Activated T-helper 1 cell treated with Interleukin-2 at 50 U/mL for 16 hours (primary cell): ENCODE measurements around the gene TRIM33.

Experiments
- DNase-seq: peaks from one replicate; pipeline ENCODE4 v3.0.0-alpha.2; 2020; ENCODE audit warnings: low read depth

Gene TRIM33

DNA sequence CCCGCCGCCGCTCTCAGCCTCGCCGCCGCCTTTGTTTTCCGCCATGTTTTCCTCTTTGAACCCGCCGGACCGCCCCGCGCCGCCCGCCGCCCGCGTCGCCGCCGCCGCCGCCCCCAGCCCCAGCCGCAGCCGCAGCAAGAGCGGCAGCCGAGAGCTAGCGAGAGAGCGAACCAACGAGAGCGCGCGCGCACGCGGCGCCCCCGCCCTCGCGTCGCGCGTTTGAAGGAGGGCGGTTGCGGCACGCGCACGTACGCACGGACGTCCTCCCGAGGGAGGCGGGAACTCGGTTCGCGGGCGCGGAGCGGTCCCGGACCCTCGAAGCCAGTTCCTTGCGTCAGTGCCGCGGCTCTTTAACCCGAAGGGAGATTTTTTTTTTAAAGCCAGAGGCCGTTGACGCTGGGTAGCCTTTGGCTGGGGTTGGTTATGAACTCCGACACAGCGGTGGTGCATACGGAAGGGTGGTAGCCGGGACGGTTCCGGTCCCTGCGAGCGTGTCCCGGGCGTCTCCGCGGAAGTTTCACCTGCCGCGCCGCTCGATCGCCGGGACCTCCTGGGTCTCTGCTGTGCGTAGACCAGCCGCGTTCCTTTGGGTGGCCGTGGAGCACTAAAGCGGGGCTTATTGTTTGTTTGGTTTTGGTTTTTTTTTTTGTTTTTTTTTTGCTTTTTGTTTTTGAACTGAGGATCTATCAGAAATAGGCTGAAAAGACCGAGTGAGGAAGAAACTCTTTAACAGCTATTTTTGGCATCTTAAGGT, at the start of gene TRIM33:
TRIM33 (minus strand) TSS at position 172 of the 754 bp plus-strand sequence; CDS start at position 45, 127 bp downstream.
- peak; percentile 91 for DNase-seq

DNA sequence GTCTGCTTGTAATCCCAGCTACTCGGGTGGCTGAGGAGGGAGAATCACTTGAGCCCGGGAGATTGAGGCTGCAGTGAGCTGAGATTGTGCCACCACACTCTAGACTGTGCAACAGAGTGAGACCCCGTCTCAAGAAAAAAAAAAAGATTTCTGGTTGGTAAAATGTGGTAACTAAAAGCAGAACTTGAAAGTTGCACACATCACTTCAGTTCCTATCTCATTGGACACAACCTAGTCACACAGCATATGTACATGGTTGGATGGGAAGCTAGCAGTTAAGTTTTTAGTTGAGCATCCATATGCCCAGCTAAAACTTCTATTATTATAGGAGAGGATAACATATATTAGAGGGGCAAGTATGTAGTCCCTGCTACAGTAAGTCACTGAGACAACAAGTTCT, 48.4 kb upstream of the TRIM33 start:
- no peak for DNase-seq

DNA sequence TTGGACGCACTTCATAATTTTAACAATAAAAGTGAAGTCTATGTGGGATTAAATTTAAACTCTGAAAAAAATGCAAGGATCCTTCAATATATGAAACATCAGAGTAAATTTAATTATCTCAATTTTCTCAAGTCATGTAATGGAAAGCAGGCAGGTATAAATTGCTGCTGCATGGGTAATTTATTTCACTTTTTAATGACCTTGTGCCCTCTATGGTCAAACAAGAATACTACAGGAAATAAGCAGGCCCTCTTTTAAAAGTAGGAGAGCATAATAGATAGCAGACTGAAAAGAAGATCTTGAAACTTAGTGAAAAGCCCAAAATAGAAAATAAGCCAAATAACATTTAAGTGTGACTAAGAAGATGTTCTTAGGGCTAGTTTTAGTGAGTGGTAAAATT, 47.5 kb upstream of the TRIM33 start:
- no peak for DNase-seq

DNA sequence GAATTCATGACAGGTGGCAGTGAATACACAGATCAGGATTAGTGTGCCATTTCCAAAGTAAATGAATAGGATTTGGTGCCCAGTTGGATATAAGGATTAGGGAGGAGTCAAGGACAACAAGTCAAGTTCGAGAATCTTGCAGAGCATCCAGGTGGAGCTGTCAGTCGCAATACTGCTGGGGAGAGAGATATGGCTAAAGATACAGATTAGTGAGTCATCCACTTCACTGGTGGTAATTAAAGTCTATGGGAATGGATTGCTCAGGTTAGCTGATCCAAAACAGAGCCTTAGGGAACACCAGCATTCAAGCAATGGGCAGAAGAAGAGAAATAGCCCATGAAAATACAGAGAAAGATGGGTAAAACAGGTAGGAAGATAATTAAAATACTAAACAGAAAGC, 43.6 kb upstream of the TRIM33 start:
- no peak for DNase-seq

DNA sequence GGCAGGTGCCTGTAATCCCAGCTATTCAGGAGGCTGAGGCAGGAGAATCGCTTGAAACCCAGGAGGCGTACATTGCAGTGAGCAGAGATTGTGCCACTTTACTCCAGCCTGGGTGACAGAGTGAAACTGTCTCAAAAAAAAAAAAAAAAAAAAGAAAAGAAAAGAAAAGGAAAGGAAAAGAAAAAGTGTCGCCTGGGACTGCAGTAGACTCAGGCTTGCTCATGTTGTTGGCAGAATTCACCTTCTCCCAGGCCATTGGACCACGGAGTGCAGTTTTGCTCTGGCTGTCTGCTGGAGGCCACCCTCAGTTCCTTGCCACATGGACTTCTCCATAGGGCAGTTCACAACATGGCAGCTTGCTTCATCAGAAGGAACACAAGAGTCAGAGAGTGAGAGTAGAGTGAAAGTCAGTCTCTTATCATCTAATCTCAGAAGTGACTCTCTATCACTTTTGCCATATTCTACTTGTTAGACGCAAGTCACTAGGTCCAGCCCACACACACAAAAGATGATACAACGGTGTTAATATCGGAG, 41.2 kb upstream of the TRIM33 start:
- DNase-seq = no peak

DNA sequence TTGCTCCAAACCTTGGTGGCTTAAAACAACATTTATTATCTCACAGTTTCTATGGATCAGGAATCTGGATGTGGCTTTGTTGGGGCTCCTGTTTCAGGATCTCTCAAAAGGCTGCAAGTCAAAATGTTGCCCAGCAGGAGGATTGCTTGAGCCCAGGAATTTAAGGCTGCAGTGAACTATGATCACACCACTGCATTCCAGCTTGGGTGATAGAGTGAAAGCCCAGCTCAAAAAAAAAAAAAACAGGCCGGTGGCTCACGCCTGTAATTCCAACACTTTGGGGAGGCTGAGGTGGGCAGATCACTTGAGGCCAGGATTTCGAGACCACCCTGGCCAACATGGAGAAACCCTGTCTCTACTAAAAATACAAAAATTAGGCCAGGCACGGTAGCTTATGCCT, 40.4 kb upstream of the TRIM33 start:
- DNase-seq = no peak

DNA sequence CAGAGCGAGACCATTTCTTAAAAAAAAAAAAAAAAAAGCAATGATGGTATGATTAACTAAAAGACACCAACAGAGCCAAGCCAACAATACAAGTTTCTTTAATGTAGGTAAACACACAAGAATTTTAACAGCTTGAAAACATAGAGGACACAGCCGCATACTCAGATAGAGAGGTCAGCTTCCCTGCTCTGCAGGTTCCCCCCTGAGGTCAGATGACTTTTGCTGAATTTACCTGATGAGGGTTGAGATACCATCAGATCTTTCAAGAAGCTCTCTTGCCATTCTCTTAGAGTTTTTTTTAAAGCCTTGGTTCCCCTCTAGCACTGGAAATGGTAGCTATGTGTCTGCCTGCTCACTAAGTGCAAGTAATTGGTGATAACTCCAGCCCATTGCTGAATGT, 39.3 kb upstream of the TRIM33 start:
- DNase-seq = no peak

DNA sequence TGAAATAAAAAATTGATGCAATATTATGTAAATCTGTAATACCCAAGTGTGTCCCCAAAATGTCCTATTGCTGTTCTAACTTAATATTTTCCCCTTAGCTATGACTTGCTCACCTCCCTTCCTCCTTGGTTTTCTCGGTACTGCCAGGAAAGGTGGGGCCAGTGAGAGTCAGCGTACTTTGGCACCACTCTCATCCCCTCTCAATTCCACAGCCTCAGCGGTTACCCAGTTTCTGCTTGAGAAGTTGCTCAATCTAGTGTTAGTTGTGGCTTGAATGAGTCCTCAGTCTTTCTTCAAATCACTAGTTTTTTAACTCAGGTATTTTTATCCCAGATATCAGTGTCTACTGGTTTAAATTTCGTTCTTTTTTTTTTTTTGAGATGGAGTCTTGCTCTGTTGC, 38.1 kb upstream of the TRIM33 start:
- DNase-seq = no peak

DNA sequence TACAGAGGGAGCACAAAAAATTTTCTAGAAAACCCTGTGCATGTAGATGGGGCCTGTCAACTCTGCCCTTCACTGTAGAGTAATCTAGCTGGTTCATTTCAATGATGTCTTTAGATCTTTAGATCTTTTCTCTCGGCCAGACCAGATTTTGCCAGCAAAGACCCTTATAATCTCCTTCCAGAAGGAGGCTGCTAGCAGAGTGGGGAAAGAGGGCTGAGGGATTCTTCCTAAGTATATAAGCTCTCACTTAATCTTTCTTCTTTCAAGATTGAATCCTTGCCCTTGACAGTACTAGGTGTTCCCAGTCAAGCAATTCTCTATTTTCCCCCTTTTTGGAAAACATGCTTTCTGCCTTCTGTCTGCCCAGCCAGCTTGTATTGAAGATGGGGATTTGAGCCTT, 36.1 kb upstream of the TRIM33 start:
- DNase-seq = no peak

DNA sequence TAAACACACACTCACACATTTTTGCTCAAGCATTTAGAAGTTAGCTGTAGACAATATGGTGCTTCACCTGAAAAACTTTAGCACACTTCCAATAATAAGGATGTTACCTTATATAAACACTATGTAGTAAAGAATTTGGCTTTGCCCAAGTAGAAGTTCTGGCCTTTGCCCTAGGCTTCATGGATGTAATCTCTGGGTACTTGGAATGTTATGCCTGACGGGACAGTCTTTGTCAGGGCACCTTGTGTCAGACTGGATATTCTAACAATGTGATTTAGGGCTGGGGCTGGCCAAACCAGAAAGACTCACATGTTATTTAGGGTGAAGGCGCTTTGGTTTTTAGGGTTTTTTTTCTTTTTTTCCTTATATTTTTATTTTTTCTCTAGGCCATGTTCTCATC, 34.8 kb upstream of the TRIM33 start:
- DNase-seq = no peak

DNA sequence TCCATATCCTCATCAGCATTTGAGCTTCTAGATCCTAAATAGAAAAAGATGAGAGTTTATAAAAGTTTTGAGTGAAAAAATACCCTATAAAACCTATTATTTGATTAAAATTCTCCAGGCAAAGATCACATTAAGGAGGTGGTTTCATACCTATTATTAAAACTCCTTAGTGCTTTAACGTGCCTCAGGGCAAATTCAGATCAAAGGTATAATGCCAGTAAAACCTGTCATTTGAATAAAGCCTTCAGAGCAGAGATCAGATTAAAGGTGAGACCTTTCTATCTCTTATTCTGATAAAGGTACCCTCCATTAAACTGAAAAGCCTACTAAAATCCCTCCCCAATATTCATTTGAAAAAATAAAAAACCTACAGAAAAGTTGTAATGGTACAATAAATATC, 34.3 kb upstream of the TRIM33 start:
- DNase-seq = no peak

DNA sequence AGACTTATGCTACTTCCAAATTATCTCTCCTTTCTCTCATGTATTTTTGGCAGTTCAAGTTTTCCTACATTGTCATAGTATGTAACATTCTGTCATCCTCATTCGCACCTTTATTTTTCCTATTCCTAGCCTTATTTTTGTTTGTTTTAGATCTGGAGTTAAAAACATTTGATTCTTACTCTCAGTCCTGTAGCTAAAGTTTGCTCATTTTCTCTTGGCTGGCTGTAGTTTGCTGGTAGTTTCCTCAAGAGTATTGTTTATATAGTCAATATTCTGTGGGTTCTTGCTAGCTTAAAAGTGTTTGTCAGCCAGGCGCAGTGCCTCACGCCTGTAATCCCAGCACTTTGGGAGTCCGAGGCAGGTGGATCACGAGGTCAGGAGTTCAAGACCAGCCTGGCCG, 29.8 kb upstream of the TRIM33 start:
- no peak for DNase-seq

DNA sequence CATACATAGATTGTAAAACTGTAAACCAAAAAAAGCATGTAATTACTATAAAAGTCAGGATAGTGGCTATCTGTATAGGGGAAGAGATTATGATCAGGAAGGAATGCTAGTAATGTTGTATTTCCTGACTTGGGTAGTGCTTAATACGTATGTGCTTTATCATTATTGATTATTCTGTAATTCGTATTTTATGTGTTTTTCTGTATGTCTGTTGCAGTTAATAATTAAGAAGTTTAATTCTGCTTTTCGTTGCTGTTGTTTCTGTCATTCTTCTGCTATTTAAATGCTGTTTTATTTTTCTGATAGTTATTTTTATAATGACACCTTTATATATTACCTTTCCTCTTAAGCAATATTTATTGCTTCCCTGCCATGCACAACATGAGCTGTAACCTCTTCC, 29.3 kb upstream of the TRIM33 start:
- DNase-seq = no peak

DNA sequence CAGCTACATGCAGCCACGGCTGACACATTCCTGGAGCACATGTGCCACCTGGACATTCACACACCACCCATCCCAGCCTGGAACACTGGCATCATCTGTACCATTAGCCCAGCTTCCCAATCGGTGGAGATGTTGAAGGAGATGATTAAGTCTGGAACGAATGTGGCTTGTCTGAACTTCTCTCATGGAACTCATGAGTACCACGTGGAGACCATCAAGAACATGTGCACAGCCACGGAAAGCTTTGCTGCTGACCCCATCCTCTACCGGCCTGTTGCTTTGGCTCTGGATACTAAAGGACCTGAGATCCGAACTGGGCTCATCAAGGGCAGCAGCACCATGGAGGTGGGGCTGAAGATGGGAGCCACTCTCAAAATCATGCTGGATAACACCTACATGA, 25.0 kb upstream of the TRIM33 start:
- no peak for DNase-seq

DNA sequence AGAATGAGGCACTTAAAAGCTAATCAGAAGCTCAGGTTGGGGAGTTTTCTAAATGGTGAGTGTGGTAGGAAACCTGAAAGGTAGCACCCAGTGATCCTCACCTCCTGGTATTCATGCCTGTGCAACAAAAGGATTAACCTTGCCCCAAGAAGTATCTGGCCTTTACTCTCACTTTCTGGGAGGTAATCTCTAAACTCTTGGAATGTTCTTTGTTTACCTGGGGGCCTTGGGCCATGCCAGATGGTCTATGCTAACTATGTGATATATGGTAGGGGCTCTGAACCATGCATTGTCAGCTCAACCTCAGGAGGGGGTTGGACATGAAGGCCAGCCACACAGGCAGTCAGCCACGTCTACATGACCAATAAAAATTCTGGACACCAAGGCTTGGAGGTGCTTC, 24.4 kb upstream of the TRIM33 start:
- no peak for DNase-seq

DNA sequence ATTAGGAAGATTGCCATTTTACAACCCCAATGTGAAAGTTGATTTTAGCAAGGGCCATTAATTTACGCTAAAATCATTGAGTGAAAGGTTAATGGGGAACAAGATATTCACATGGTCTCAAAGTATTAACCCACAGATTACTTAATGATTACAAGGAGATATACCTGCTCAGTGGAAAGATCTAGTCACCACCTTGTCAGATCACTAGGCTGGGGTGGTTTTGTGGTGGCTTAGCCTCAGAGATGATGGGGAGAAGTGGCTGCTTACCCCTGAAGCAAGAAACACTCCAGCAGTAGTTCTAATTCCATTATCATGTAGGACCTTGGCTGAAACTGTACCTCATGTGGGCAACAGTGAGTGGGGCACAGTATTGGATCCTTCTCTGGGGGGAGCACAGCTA, 20.1 kb upstream of the TRIM33 start:
- no peak for DNase-seq

DNA sequence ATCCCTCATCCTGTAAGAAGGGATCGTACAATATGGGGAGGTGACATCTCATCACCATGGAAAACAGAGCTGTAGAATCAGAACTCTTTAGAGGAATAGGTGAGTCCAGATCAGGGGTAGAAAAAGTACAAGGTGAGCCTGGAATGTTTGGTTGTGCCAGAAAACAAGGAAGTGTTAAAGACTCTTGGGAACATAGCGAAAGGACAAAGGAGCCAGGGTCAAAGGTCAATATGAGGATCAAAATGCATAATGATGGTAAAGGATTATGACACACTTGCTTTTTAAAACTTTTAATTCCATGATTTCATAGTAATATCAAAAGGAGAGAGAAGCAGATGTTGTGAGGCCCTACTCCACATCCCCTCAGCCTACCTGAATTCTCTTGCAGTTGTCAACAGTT, 19.2 kb upstream of the TRIM33 start:
- DNase-seq = no peak

DNA sequence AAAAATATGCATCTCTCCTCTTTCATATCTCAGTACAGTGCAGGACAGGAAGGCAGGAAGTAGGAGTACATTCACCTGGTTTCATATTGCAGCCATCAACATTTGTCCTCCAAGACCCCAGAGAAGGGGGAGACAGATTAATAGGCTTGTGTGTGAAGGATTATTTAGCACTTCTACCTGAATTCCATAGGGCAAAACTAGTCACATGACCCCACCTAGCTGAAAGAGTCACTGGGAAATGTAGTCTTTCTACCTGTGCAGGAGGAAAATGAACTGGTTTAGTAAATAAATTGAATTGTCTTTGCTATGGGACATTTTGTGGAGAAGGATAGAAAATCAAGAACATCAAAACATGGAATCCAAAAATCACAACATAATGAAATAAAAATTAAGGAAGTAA, 13.9 kb upstream of the TRIM33 start:
- no peak for DNase-seq

DNA sequence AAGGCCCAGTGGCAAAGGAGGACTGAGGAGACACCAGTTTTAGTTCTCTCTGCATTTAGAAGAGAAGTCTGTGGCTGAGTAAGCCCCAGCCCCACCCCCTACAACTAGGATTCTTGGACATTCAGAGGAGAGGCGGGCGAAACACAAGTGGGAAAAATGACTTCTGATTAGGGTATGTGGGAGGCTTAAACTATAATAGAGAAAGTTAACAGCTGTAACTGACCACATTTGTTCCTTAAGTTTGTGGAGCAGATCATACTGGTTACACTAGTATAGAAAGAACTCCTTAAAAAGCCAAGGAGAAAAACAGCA, 11.2 kb upstream of the TRIM33 start:
- DNase-seq = no peak

DNA sequence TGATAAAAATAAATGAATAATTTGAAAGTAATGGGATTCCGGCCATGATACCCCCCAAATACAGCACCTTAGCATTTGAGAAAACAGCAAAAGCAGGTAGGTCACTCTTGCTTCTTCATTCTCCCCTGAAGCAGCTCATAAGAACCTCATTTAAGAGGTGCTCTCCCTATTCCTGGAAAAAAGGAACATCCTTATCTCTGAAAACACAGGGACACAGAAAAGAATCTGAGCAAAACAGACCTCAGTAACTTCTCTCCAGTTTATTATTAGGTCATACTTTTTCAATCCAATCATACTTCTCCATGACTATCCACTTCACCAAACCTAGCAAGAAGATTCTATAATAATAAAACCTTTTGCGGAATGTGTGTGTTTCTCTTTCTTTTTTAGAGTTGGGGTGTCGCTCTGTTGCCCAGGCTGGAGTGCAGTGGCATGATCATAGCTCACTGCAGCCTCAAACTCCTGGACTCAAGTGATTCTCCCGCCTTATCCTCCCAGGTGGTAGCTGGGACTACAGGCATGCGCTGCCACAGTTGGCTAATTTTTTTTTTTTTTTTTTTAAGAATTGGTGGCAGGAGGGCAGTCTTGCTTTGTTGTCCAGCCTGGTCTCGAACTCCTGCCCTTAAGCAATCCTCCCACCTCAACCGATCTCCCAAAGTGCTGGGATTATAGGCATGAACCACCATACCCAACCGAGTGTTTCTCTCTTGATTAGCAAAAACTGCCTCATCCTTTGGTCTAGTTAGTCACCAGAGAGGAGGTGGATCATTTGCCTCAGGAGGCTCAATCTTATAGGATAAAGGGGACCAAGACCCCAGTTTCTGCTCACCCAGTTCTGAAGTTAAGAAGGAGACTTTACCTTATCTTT, 10.6 kb upstream of the TRIM33 start:
- DNase-seq = no peak

DNA sequence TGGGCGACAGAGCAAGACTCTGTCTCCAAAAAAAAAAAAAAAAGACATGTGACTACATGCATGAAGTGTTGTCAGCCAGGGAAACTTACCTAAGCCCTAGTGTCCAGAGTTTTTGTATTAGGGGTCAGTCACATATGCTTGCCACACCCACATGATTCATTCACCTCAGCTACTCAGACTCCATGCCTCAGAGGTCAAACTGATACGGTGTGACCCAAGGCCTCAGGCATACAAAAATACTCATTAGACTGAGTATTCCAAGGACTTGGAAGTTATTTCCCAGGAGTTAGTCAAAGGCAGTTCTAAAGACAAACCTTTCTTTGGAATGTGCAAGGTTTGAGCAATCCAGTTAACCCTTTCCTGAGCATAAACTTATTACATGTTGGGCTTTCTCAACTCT, 6.3 kb upstream of the TRIM33 start:
- DNase-seq = no peak

DNA sequence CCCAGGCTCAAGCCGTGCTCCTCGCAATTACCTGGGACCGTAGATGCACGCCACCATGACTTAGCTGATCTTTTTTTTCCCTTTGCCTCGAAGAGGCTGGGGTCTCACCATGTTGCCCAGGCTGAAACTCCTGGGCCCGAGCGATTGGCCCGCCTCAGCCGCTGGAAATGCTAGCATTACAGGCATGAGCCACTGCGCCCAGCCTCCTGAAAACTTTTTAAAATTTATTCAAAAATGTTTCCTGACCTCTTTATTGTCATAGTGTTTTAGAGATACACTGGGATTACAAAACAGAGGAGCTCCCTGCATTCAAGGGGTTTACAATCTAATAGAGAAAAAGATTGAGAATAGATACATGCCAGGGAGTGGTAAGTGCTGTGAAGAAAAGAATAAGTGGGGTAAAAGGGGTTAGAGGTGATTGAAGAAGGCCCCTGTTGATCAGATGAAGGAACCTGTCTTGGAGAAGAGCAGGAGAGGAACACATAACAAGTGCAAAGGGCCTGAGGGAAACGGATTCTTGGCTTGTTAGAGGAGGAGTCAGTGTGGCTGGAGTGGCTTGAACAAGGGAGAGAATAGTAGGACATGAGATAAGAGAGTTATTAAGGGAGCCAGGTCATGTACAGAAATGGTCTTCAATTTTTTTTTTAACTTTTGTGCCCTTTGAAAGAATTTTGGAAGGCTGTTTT, 1.7 kb upstream of the TRIM33 start:
- DNase-seq = no peak
